Loucy (cell line): Measurements from ENCODE around the gene ORAI3.

ENCODE experiments used
- CTCF ChIP-seq: fragments of 200-600 bp; sonication (generic); conservative IDR thresholded peaks from 2 replicates; pipeline ENCODE4 v1.5.1; 2014; ENCODE audit warnings: mild to moderate bottlenecking, antibody characterized with exemption, low read length
- EZH2phosphoT487 ChIP-seq: fragments of 200-600 bp; IDR thresholded peaks from 2 replicates; pipeline ENCODE4 v1.6.1; 2018; ENCODE audit warnings: antibody characterized with exemption, mild to moderate bottlenecking, moderate library complexity, borderline replicate concordance

DNA sequence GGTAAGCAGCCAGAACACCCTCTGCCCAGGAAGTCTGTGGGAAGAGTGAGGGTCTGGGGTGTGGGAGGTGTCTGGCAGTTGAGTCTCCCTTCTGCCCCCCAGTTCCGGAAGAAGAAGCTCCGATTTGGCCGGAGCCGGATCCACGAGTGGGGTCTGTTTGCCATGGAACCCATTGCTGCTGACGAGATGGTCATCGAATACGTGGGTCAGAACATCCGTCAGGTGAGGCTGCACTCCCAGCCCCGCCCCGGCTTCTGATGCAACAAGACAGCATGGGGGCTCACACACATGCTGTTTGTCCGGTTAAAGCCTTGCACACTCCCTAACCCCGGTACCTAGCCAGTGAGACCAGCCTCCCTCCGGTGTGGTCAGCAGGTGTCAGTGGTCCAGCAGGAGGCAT lies 32.1 kb downstream of the ORAI3 start:
- TF ChIP-seq CTCF (no peak), EZH2phosphoT487 (no peak)
